HUDEP-2 (cell line): ENCODE measurements around the gene UGT1A5.

Experiments used
- DNase-seq, 76 experiments: peaks; one replicate each; lab custom pipeline; 2025; ENCODE audit not compliant: unreplicated experiment in 76 of 76; lab: John Stamatoyannopoulos, UW

Gene UGT1A5

GRCh38 chr2:233712611-233713261 lies at the start of gene UGT1A5:
Gene UGT1A5 (plus strand): TSS chr2:233712907. CDS start chr2:233712992, 85 bp downstream.
- DNase-seq: no peak

- no peak for DNase-seq
Observed at GRCh38 chr2:233663911-233664310, 48.8 kb upstream of the UGT1A5 start.

GRCh38 chr2:233668605-233669260 lies 44.0 kb upstream of the UGT1A5 start:
- no peak for DNase-seq

GRCh38 chr2:233671290-233672161 lies 41.2 kb upstream of the UGT1A5 start, which contains the start of gene UGT1A9:
Gene UGT1A9 (plus strand): TSS chr2:233671898. CDS start chr2:233671935, 37 bp downstream.
- no peak for DNase-seq

GRCh38 chr2:233672886-233673285 lies 39.8 kb upstream of the UGT1A5 start:
- no peak for DNase-seq

GRCh38 chr2:233673896-233674295 lies 38.8 kb upstream of the UGT1A5 start:
- no peak for DNase-seq

- no peak for DNase-seq
Observed at GRCh38 chr2:233674314-233674713, 38.4 kb upstream of the UGT1A5 start.

GRCh38 chr2:233674995-233675394 lies 37.7 kb upstream of the UGT1A5 start:
- no peak for DNase-seq

GRCh38 chr2:233676046-233676445 lies 36.7 kb upstream of the UGT1A5 start:
- DNase-seq: no peak

GRCh38 chr2:233679196-233679595 lies 33.5 kb upstream of the UGT1A5 start:
- no peak for DNase-seq

GRCh38 chr2:233680361-233681045 lies 32.2 kb upstream of the UGT1A5 start:
- DNase-seq: no peak

- no peak for DNase-seq
Observed at GRCh38 chr2:233681521-233682099, 31.1 kb upstream of the UGT1A5 start, which contains the start of gene UGT1A7. Gene UGT1A7 (plus strand): TSS chr2:233681901. CDS start chr2:233681938, 37 bp downstream.

GRCh38 chr2:233684640-233685039 lies 28.1 kb upstream of the UGT1A5 start:
- DNase-seq: no peak

GRCh38 chr2:233686928-233687327 lies 25.8 kb upstream of the UGT1A5 start:
- no peak for DNase-seq

- no peak for DNase-seq
Observed at GRCh38 chr2:233688341-233688740, 24.4 kb upstream of the UGT1A5 start.

- DNase-seq: no peak
Observed at GRCh38 chr2:233689031-233689430, 23.7 kb upstream of the UGT1A5 start.

GRCh38 chr2:233689501-233689900 lies 23.2 kb upstream of the UGT1A5 start:
- peak in 5 of 76 experiments; percentile 4 to 20 (median 15) for DNase-seq

GRCh38 chr2:233690444-233690843 lies 22.3 kb upstream of the UGT1A5 start:
- DNase-seq: no peak

GRCh38 chr2:233691443-233692433 lies 21.0 kb upstream of the UGT1A5 start:
- DNase-seq: no peak
